ENCODE data around the gene TMPRSS6. TPM values are rescaled to one million over a fixed set of nuclear protein-coding genes. Genes with fewer than 3 reads are reported as not detected.
A peak's percentile ranks its signal among the peaks of the same experiment; 100 is the strongest.

Gene TMPRSS6
- total and polyA plus RNA-seq, 2 of the 13 experiments (the other 11 are each of a cell fraction or from before 2014, with no cell fraction given), result 4.2 to 4.8 TPM

- peak; percentile 71; the same call in 1 of the 2 replicates for TF ChIP-seq GFI1 (CRISPR knock-in tag; IDR thresholded peaks at IDR 0.05; ENCODE audit: borderline replicate concordance)
- peak; percentile 46; the same call in 1 of the 2 replicates for TF ChIP-seq ELF3 (CRISPR knock-in tag; IDR thresholded peaks at IDR 0.05)
- TF ChIP-seq ZBTB1 (CRISPR knock-in tag; IDR thresholded peaks at IDR 0.05; ENCODE audit: borderline replicate concordance), result no peak
- TF ChIP-seq ZNF350 (CRISPR knock-in tag; IDR thresholded peaks at IDR 0.05; ENCODE audit: borderline replicate concordance, low read depth), result peak; percentile 60
- TF ChIP-seq ATF7 (IDR thresholded peaks at IDR 0.05), result no peak
- no peak for TF ChIP-seq ATF7 (CRISPR knock-in tag; IDR thresholded peaks at IDR 0.05)
- no peak for TF ChIP-seq ZNF362 (CRISPR knock-in tag; IDR thresholded peaks at IDR 0.05; ENCODE audit: borderline replicate concordance)
- no peak for TF ChIP-seq ZNF646 (CRISPR knock-in tag; IDR thresholded peaks at IDR 0.05)
- TF ChIP-seq AHDC1 (CRISPR knock-in tag; IDR thresholded peaks at IDR 0.05; ENCODE audit: borderline replicate concordance), result no peak
- TF ChIP-seq ATF5 (CRISPR knock-in tag; IDR thresholded peaks at IDR 0.05; ENCODE audit: low read depth), result no peak
- TF ChIP-seq ZNF44 (CRISPR knock-in tag; IDR thresholded peaks at IDR 0.05), result no peak
- TF ChIP-seq SAFB2 (CRISPR knock-in tag; IDR thresholded peaks at IDR 0.05; ENCODE audit: borderline replicate concordance, low read depth), result no peak
- peak; percentile 42; the same call in 1 of the 2 replicates for TF ChIP-seq CEBPG (CRISPR knock-in tag; IDR thresholded peaks at IDR 0.05)
Measured at GRCh38 chr22:37023743-37024338, 85.7 kb downstream of the TMPRSS6 start (continued).
